ENCODE results near the gene TF. TPM values are rescaled to one million over a fixed set of nuclear protein-coding genes. Genes with fewer than 3 reads are reported as not detected.

TF gene
- total RNA-seq, 1 donor from 2014 or later = under 0.01 TPM

GRCh38 chr3:133845127-133845526 lies 98.9 kb downstream of the TF start:
- TF ChIP-seq CTCF (conservative IDR thresholded peaks at IDR 0.05; ENCODE audit: low read depth, low read length) = no peak

More at GRCh38 chr3:133845127-133845526, 98.9 kb downstream of the TF start:
- no peak overlapping the region for H3K4me3 ChIP-seq (ENCODE audit: low read depth, low read length)
- no peak for DNase-seq (ENCODE audit: low read depth)

Other genes with a start within 250 kb of the TF start
- 163 and 225 TPM in 2 replicates for gene CDV3, start 172.7 kb upstream of the TF start, total RNA-seq
- gene TOPBP1, start 84.5 kb upstream of the TF start, total RNA-seq = 33.9 and 37.3 TPM in 2 replicates
- 18.7 and 41.7 TPM in 2 replicates for gene SRPRB, start 59.4 kb downstream of the TF start, total RNA-seq
- 2.8 and 3.5 TPM in 2 replicates for gene RAB6B, start 149.5 kb downstream of the TF start, total RNA-seq

Measured in epithelial cell of proximal tubule (primary cell).